Measurements from ENCODE around the gene PPM1L.

- no peak for TF ChIP-seq GATA3 (IDR thresholded peaks at IDR 0.05; ENCODE audit: low read depth, low read length)
- TF ChIP-seq GATA2 (IDR thresholded peaks at IDR 0.05; ENCODE audit: low read depth, low read length), result no peak
Measured at GRCh38 chr3:160765211-160765610, 9.2 kb downstream of the PPM1L start.
